ENCODE data around the gene RETSAT.
"Not testable (repeated sequence)": the region's sequence is repeated elsewhere in the genome, so short reads cannot be mapped to it uniquely, and the experiment has no call there.

The RETSAT gene

GRCh38 chr2:85330839-85331636, 23.3 kb downstream of the RETSAT start:
- no peak for TF ChIP-seq CTCF (IDR thresholded peaks at IDR 0.05; ENCODE audit: insufficient read depth, missing control alignments)
- DNase-seq (ENCODE audit: insufficient read length, low spot score) (no peak), FAIRE-seq (no peak)

- FAIRE-seq; DNase-seq (ENCODE audit: insufficient read length, low spot score): not testable (repeated sequence)
Observed at GRCh38 chr2:85329701-85330100, 24.6 kb downstream of the RETSAT start.

- FAIRE-seq (no peak), DNase-seq (ENCODE audit: insufficient read length, low spot score) (no peak)
- no peak for TF ChIP-seq CTCF (IDR thresholded peaks at IDR 0.05; ENCODE audit: insufficient read depth, missing control alignments)
Observed at GRCh38 chr2:85329181-85329651, 25.1 kb downstream of the RETSAT start.

- DNase-seq (ENCODE audit: insufficient read length, low spot score): peak; percentile 85
- no peak for FAIRE-seq
- no peak for TF ChIP-seq CTCF (IDR thresholded peaks at IDR 0.05; ENCODE audit: insufficient read depth, missing control alignments)
Observed at GRCh38 chr2:85327822-85328617, 26.3 kb downstream of the RETSAT start, which contains the start of gene TGOLN2. TGOLN2 (minus strand) TSS chr2:85327989; CDS start chr2:85327962, 27 bp downstream.

GRCh38 chr2:85327160-85327821, 27.0 kb downstream of the RETSAT start:
- no peak for FAIRE-seq
- TF ChIP-seq CTCF (IDR thresholded peaks at IDR 0.05; ENCODE audit: insufficient read depth, missing control alignments): no peak
- no peak for DNase-seq (ENCODE audit: insufficient read length, low spot score)

- TF ChIP-seq CTCF (IDR thresholded peaks at IDR 0.05; ENCODE audit: insufficient read depth, missing control alignments): no peak
- no peak for DNase-seq (ENCODE audit: insufficient read length, low spot score)
- no peak for FAIRE-seq
Observed at GRCh38 chr2:85326406-85327159, 27.7 kb downstream of the RETSAT start.

- DNase-seq (ENCODE audit: insufficient read length, low spot score): no peak
- no peak for FAIRE-seq
- no peak for TF ChIP-seq CTCF (IDR thresholded peaks at IDR 0.05; ENCODE audit: insufficient read depth, missing control alignments)
Observed at GRCh38 chr2:85325466-85325811, 28.9 kb downstream of the RETSAT start.
